ENCODE results near the gene SERPING1. TPM values are rescaled to one million over a fixed set of nuclear protein-coding genes. Genes with fewer than 3 reads are reported as not detected.

The SERPING1 gene
- total RNA-seq, 1 donor from 2014 or later, result 62.5 TPM

- H3K27me3 Mint-ChIP-seq (ENCODE audit: low read depth, unreplicated experiment), result peaks cover 6% of the 10 kb centered on the region
- H3K27me3 ChIP-seq (ENCODE audit: insufficient read depth, low read length), result peaks cover 19% of the 10 kb centered on the region
- no peaks in the 10 kb centered on the region for H3K9me3 Mint-ChIP-seq (ENCODE audit: unreplicated experiment)
- H3K4me2 ChIP-seq (ENCODE audit: low read length), result no peak overlapping the region
- no peaks in the 10 kb centered on the region for H4K20me1 ChIP-seq (ENCODE audit: insufficient read depth, low read length)
- TF ChIP-seq CTCF (IDR thresholded peaks at IDR 0.05; ENCODE audit: insufficient read depth, low read depth, low read length) (no peak), EZH2 (IDR thresholded peaks at IDR 0.05; ENCODE audit: insufficient read depth, low read length) (no peak)
- peaks cover 25% of the 10 kb centered on the region for H3K4me1 Mint-ChIP-seq (ENCODE audit: low read depth, unreplicated experiment)
- no peaks in the 10 kb centered on the region for H3K36me3 Mint-ChIP-seq (ENCODE audit: low read depth, unreplicated experiment)
- FAIRE-seq (no peak), DNase-seq (ENCODE audit: low read depth) (no peak)
- no peak overlapping the region for H3K4me3 Mint-ChIP-seq (ENCODE audit: unreplicated experiment)
- no peak overlapping the region for H3K4me3 ChIP-seq (ENCODE audit: insufficient read depth, low read depth, low read length)
- H3K27ac ChIP-seq (ENCODE audit: low read depth, low read length), result no peak overlapping the region
- no peaks in the 10 kb centered on the region for H3K9me3 ChIP-seq (ENCODE audit: insufficient read depth, low read depth, low read length)
- no peak overlapping the region for H3K27ac Mint-ChIP-seq (ENCODE audit: unreplicated experiment)
- H3K4me1 ChIP-seq (ENCODE audit: insufficient read depth, low read length), result no peaks in the 10 kb centered on the region
- no peaks in the 10 kb centered on the region for H3K36me3 ChIP-seq (ENCODE audit: insufficient read depth, low read length)
- no peaks in the 10 kb centered on the region for H3K79me2 ChIP-seq (ENCODE audit: insufficient read depth, low read length)
- H2AFZ ChIP-seq (ENCODE audit: low read depth, low read length), result no peak overlapping the region
- H3K9ac ChIP-seq (ENCODE audit: low read length), result no peak overlapping the region
Measured at GRCh38 chr11:57596266-57596885, 1.1 kb upstream of the SERPING1 start.

GRCh38 chr11:57597916-57598830, 688 bp downstream of the SERPING1 start:
- FAIRE-seq (no peak), DNase-seq (ENCODE audit: low read depth) (peak; percentile 16)
- peak overlapping the region; percentile 55 for H3K4me2 ChIP-seq (ENCODE audit: low read length)
- no peaks in the 10 kb centered on the region for H3K36me3 ChIP-seq (ENCODE audit: insufficient read depth, low read length)
- H3K79me2 ChIP-seq (ENCODE audit: insufficient read depth, low read length), result no peaks in the 10 kb centered on the region
- H2AFZ ChIP-seq (ENCODE audit: low read depth, low read length), result peak overlapping the region; percentile 30
- peak overlapping the region; percentile 59 for H3K27ac Mint-ChIP-seq (ENCODE audit: unreplicated experiment)
- TF ChIP-seq EZH2 (IDR thresholded peaks at IDR 0.05; ENCODE audit: insufficient read depth, low read length), result no peak
- no peak for TF ChIP-seq CTCF (IDR thresholded peaks at IDR 0.05; ENCODE audit: insufficient read depth, low read depth, low read length)
- no peaks in the 10 kb centered on the region for H4K20me1 ChIP-seq (ENCODE audit: insufficient read depth, low read length)
- peak overlapping the region; percentile 83 for H3K4me3 Mint-ChIP-seq (ENCODE audit: unreplicated experiment)
- H3K27ac ChIP-seq (ENCODE audit: low read depth, low read length), result no peak overlapping the region
- no peaks in the 10 kb centered on the region for H3K4me1 ChIP-seq (ENCODE audit: insufficient read depth, low read length)
- peak overlapping the region; percentile 10 for H3K4me3 ChIP-seq (ENCODE audit: insufficient read depth, low read depth, low read length)
- H3K27me3 ChIP-seq (ENCODE audit: insufficient read depth, low read length), result peaks cover 19% of the 10 kb centered on the region
- H3K27me3 Mint-ChIP-seq (ENCODE audit: low read depth, unreplicated experiment), result peaks cover 6% of the 10 kb centered on the region
- no peaks in the 10 kb centered on the region for H3K9me3 Mint-ChIP-seq (ENCODE audit: unreplicated experiment)
- H3K9ac ChIP-seq (ENCODE audit: low read length), result no peak overlapping the region
- peaks cover 21% of the 10 kb centered on the region for H3K4me1 Mint-ChIP-seq (ENCODE audit: low read depth, unreplicated experiment)
- H3K9me3 ChIP-seq (ENCODE audit: insufficient read depth, low read depth, low read length), result no peaks in the 10 kb centered on the region
- H3K36me3 Mint-ChIP-seq (ENCODE audit: low read depth, unreplicated experiment), result no peaks in the 10 kb centered on the region
